H54 (cell line): Measurements from ENCODE around the gene ROR2.
"Not testable (repeated sequence)": the region's sequence is repeated elsewhere in the genome, so short reads cannot be mapped to it uniquely, and the experiment has no call there.

ENCODE experiments used
- DNase-seq: peaks from one replicate; pipeline ENCODE4 v3.0.0; 2011; ENCODE audit warnings: low spot score, mixed read lengths; ENCODE audit not compliant: insufficient read length
- FAIRE-seq: peaks from 3 replicates; lab custom pipeline; 2011; peaks lifted over from hg19 to GRCh38; lab: Jason Lieb, UNC
- POLR2A ChIP-seq: IDR thresholded peaks from 2 replicates; pipeline ENCODE4 v1.6.1; 2011; ENCODE audit warnings: low read depth, mild to moderate bottlenecking, low read length

Gene ROR2

GRCh38 chr9:91646702-91647101 lies 303.3 kb downstream of the ROR2 start:
- no peak for TF ChIP-seq POLR2A
- no peak for FAIRE-seq
- no peak for DNase-seq

- FAIRE-seq (no peak), DNase-seq (no peak)
- TF ChIP-seq POLR2A, result no peak
These were observed 305.6 kb downstream of the ROR2 start for GRCh38 chr9:91644433-91644832.

- TF ChIP-seq POLR2A, result no peak
- no peak for FAIRE-seq
- no peak for DNase-seq
These were observed 306.4 kb downstream of the ROR2 start for GRCh38 chr9:91643481-91644077.

- TF ChIP-seq POLR2A, result no peak
These were observed 307.3 kb downstream of the ROR2 start for GRCh38 chr9:91642771-91643170.

GRCh38 chr9:91640428-91640827 lies 309.6 kb downstream of the ROR2 start:
- FAIRE-seq (no peak), DNase-seq (no peak)
- no peak for TF ChIP-seq POLR2A

More at GRCh38 chr9:91642771-91643170, 307.3 kb downstream of the ROR2 start:
- no peak for FAIRE-seq
- DNase-seq, result no peak

- no peak for TF ChIP-seq POLR2A
- DNase-seq (no peak), FAIRE-seq (no peak)
These were observed 311.0 kb downstream of the ROR2 start for GRCh38 chr9:91639054-91639453.

GRCh38 chr9:91634832-91635231 lies 315.2 kb downstream of the ROR2 start:
- DNase-seq, FAIRE-seq: not testable (repeated sequence)

GRCh38 chr9:91629718-91630117 lies 320.3 kb downstream of the ROR2 start:
- DNase-seq (no peak), FAIRE-seq (no peak)
- TF ChIP-seq POLR2A, result no peak

GRCh38 chr9:91628892-91629291 lies 321.1 kb downstream of the ROR2 start:
- FAIRE-seq (no peak), DNase-seq (no peak)
- no peak for TF ChIP-seq POLR2A

- no peak for FAIRE-seq
- no peak for TF ChIP-seq POLR2A
- no peak for DNase-seq
These were observed 324.7 kb downstream of the ROR2 start for GRCh38 chr9:91625331-91625730.

- DNase-seq, result no peak
- no peak for TF ChIP-seq POLR2A
These were observed 327.0 kb downstream of the ROR2 start for GRCh38 chr9:91623004-91623403.

GRCh38 chr9:91622121-91622520 lies 327.9 kb downstream of the ROR2 start:
- not testable (repeated sequence) for DNase-seq, FAIRE-seq

More at GRCh38 chr9:91623004-91623403, 327.0 kb downstream of the ROR2 start:
- peak; percentile 23 for FAIRE-seq

GRCh38 chr9:91614044-91614443 lies 336.0 kb downstream of the ROR2 start:
- not testable (repeated sequence) for DNase-seq, FAIRE-seq

GRCh38 chr9:91611582-91611981 lies 338.4 kb downstream of the ROR2 start:
- DNase-seq, result no peak
- no peak for FAIRE-seq

GRCh38 chr9:91606255-91606995 lies 343.6 kb downstream of the ROR2 start:
- TF ChIP-seq POLR2A, result no peak

More at GRCh38 chr9:91611582-91611981, 338.4 kb downstream of the ROR2 start:
- no peak for TF ChIP-seq POLR2A

More at GRCh38 chr9:91606255-91606995, 343.6 kb downstream of the ROR2 start:
- DNase-seq (no peak), FAIRE-seq (no peak)
